Fibroblast of skin of right biceps (primary cell): ENCODE data around the gene PEAK1.
"Not testable (repeated sequence)": the region's sequence is repeated elsewhere in the genome, so short reads cannot be mapped to it uniquely, and the experiment has no call there.

Source experiments
- DNase-seq: peaks from one replicate; pipeline ENCODE4 v3.0.0-alpha.2; 2013

The PEAK1 gene

GRCh38 chr15:77292969-77293558 lies 126.8 kb downstream of the PEAK1 start:
- peak; percentile 18 for DNase-seq

GRCh38 chr15:77291107-77291506 lies 128.8 kb downstream of the PEAK1 start:
- DNase-seq = no peak

GRCh38 chr15:77287385-77287784 lies 132.5 kb downstream of the PEAK1 start:
- no peak for DNase-seq

GRCh38 chr15:77285057-77285997 lies 134.6 kb downstream of the PEAK1 start:
- no peak for DNase-seq

- DNase-seq = peak; percentile 92
Observed at GRCh38 chr15:77282333-77282732, 137.6 kb downstream of the PEAK1 start.

- no peak for DNase-seq
Observed at GRCh38 chr15:77276943-77277342, 143.0 kb downstream of the PEAK1 start.

GRCh38 chr15:77276096-77276495 lies 143.8 kb downstream of the PEAK1 start:
- DNase-seq = no peak

GRCh38 chr15:77273136-77273535 lies 146.8 kb downstream of the PEAK1 start:
- not testable (repeated sequence) for DNase-seq

GRCh38 chr15:77266708-77267386 lies 153.1 kb downstream of the PEAK1 start:
- DNase-seq = peak; percentile 76

GRCh38 chr15:77255385-77255784 lies 164.5 kb downstream of the PEAK1 start:
- no peak for DNase-seq

- peak; percentile 60 for DNase-seq
Observed at GRCh38 chr15:77251662-77252061, 168.2 kb downstream of the PEAK1 start.

- DNase-seq = no peak
Observed at GRCh38 chr15:77247116-77247515, 172.8 kb downstream of the PEAK1 start.

GRCh38 chr15:77243716-77244401 lies 176.0 kb downstream of the PEAK1 start:
- DNase-seq = no peak

- peak; percentile 43 for DNase-seq
Observed at GRCh38 chr15:77243135-77243534, 176.8 kb downstream of the PEAK1 start.

GRCh38 chr15:77239882-77240608 lies 179.9 kb downstream of the PEAK1 start:
- DNase-seq = peak; percentile 64

- DNase-seq = no peak
Observed at GRCh38 chr15:77235566-77235965, 184.3 kb downstream of the PEAK1 start.

- no peak for DNase-seq
Observed at GRCh38 chr15:77228828-77229227, 191.1 kb downstream of the PEAK1 start.

- no peak for DNase-seq
Observed at GRCh38 chr15:77226652-77227051, 193.3 kb downstream of the PEAK1 start.

- DNase-seq = no peak
Observed at GRCh38 chr15:77225646-77226045, 194.3 kb downstream of the PEAK1 start.

GRCh38 chr15:77225088-77225487 lies 194.8 kb downstream of the PEAK1 start:
- DNase-seq = no peak

GRCh38 chr15:77224352-77224751 lies 195.6 kb downstream of the PEAK1 start:
- DNase-seq = no peak

- no peak for DNase-seq
Observed at GRCh38 chr15:77221708-77222107, 198.2 kb downstream of the PEAK1 start.
